SJCRH30 (cell line): ENCODE data around the gene TROAP. TPM values are rescaled to one million over a fixed set of nuclear protein-coding genes. Genes with fewer than 3 reads are reported as not detected.
"Not testable (repeated sequence)": the region's sequence is repeated elsewhere in the genome, so short reads cannot be mapped to it uniquely, and the experiment has no call there.

Experiments used
- DNase-seq, 2 experiments: peaks; one replicate each; pipeline ENCODE4 v3.0.0-alpha.2; 2015 to 2020
- H3K27ac ChIP-seq: fragments of 250-450 bp; sonication (Bioruptor Pico); 2 replicates; pipeline ENCODE4 v1.5.1; 2020; ENCODE audit warnings: mild to moderate bottlenecking, moderate library complexity
- H3K27me3 ChIP-seq: fragments of 250-450 bp; sonication (Bioruptor Pico); 2 replicates; pipeline ENCODE4 v1.5.1; 2020; ENCODE audit warnings: mild to moderate bottlenecking, moderate library complexity
- H3K36me3 ChIP-seq: fragments of 250-450 bp; sonication (Bioruptor Pico); 2 replicates; pipeline ENCODE4 v1.5.1; 2020; ENCODE audit warnings: mild to moderate bottlenecking, moderate library complexity
- H3K4me1 ChIP-seq: fragments of 250-450 bp; sonication (Bioruptor Pico); 2 replicates; pipeline ENCODE4 v1.5.1; 2020; ENCODE audit warnings: mild to moderate bottlenecking, moderate library complexity
- H3K4me3 ChIP-seq: fragments of 250-450 bp; sonication (Bioruptor Pico); 2 replicates; pipeline ENCODE4 v1.5.1; 2020; ENCODE audit warnings: mild to moderate bottlenecking, moderate library complexity
- H3K9me3 ChIP-seq: fragments of 250-450 bp; sonication (Bioruptor Pico); replicated peaks from 2 replicates; pipeline ENCODE4 v1.5.1; 2020; ENCODE audit warnings: mild to moderate bottlenecking, moderate library complexity
- total RNA-seq: library from RNA; depleted of rRNA; stranded (reverse); fragments of >200 nt; shearing (Covaris generic); gene quantifications from 2 replicates; pipeline ENCODE4 v1.2.3, GENCODE V29; 2014; rRNA removed

The TROAP gene
- 79.4 and 87.0 TPM in 2 replicates for total RNA-seq

DNA sequence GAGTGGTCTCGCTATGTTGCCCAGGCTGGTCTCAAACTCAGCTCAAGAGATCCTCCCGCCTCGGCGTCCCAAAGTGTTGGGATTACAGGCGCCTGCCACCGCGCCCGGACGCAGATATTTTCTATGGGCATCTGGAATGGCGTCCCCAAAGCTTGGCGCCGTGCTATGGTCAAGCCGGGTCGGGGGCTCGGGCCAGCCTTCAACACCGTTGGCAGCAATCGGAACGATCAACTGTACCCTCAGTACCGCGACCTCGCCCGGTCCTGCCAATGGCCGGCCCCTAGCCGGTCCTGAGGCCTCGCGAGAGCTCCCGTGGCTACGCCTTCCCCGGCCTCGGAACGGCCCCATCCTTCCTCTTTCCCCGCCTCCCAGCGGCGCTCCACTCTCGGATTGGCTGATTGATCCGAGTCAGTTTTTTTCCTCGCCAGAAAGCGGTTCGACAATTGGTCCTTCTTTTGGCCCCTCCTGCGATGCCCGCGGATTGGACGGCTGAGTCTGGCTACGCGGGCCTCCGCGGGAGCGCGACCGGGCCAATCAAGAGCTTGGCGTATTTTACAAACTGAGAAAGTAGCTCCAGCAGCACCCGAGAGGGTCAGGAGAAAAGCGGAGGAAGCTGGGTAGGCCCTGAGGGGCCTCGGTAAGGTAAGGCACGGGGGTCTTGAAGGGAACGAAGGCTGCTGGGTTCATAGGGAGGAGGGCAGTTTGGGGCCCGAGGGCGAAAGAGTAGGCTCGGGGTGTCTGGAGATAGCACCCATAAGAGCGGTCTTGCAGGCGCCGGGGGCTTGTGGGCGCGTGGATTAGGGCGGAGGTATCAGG is at the start of gene TROAP:
TSS of gene TROAP (plus strand) at position 548 of the 816 bp plus-strand sequence. CDS start 354 bp downstream, outside the sequence.
- peaks cover 10% of the 10 kb centered on the region; the same call in 1 of the 2 replicates for H3K4me1 ChIP-seq
- H3K4me3 ChIP-seq, result peak within 1 kb of the TSS; percentile 78
- no peaks in the 10 kb centered on the region for H3K9me3 ChIP-seq
- no peaks in the 10 kb centered on the region for H3K27me3 ChIP-seq
- peak within 1 kb of the TSS; percentile 67 for H3K27ac ChIP-seq
- H3K36me3 ChIP-seq, result peaks cover 16% of the 10 kb centered on the region
- DNase-seq, result peak; percentile 99 to 100

- H3K36me3 ChIP-seq, result peaks cover 28% of the 10 kb centered on the region
- no peak overlapping the region for H3K4me3 ChIP-seq
- DNase-seq, result no peak
- H3K27ac ChIP-seq, result no peak overlapping the region
- no peaks in the 10 kb centered on the region for H3K27me3 ChIP-seq
- H3K4me1 ChIP-seq, result peaks cover 13% of the 10 kb centered on the region
- no peaks in the 10 kb centered on the region for H3K9me3 ChIP-seq
Observed at GRCh38 chr12:49273726-49274395, 49.2 kb upstream of the TROAP start.

GRCh38 chr12:49274396-49275069 is 48.5 kb upstream of the TROAP start:
- Histone ChIP-seq H3K27me3 (no peaks in the 10 kb centered on the region), H3K4me1 (peaks cover 10% of the 10 kb centered on the region), H3K4me3 (no peak overlapping the region), H3K27ac (no peak overlapping the region), H3K9me3 (no peaks in the 10 kb centered on the region), H3K36me3 (peaks cover 28% of the 10 kb centered on the region)
- DNase-seq, result no peak

DNA sequence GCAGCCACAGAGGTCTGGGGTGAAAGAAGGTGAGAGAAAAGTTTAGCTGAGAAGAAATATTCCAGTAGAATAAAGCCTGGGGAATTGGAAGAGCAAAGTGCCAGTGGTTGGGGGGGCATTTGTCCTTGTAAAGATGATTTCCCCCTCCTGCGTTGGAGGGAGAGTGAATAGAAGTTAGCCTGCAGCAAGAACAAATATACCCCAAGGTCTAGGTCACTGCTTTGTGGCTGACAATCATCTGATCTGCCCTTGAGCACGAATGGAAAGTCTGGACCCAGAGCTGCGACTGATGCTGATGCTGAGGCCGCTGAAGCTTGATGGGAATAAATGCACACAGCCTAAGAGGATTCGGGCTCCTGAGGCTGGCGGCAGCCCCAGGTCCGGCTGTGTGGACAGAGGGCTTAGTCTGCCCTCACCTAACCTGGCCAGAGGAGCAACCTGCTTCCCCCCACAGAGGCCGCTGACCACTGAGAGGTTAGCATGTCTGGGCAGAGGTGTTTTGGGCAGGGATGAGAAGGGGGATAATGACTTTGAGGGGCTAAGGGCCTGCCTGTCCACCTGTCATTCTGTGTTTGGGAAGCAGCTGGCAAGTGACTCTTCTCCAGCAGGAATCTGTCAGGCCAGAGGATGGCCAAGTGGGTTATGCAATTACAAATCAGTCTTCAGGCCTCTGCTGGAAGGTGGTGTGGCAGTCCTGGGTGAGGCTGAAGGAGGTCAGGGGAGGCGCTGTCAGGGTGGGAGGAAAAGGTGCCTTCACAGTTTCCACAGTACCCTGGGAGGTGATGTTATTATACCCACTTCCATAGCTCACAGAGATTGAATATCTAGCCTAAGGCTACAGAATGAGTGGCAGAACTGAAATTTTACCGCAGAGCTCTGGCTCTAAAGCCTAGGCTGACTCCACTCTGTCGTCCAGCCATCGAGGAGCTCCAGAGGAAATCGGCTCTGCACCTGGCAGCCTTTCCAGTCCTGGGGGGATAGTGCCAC is 46.5 kb upstream of the TROAP start:
- Histone ChIP-seq H3K4me1 (peaks cover 13% of the 10 kb centered on the region), H3K9me3 (no peaks in the 10 kb centered on the region), H3K27ac (no peak overlapping the region), H3K36me3 (peaks cover 8% of the 10 kb centered on the region), H3K4me3 (no peak overlapping the region), H3K27me3 (no peaks in the 10 kb centered on the region)
- DNase-seq, result peak in 1 of 2 experiments; percentile 49

DNA sequence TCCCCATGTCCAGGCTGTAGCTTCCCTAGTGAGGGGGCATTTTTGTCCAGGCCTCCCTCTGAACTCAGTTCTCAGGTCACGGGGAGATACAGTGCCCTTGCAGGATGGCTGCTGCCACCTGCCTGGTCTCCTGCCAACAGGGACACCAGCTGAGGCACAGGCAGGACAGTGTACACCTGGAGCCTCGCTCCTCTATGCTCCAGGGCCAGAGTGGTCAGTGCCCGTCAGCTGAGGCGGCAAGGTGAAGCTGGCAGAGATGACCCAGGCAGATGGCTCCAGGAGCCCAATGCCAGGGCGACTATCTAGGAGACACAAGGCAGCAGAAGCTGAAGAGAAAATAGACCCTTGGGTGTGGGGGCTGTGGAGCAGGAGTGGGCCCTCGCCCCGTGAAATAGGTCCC is 45.6 kb upstream of the TROAP start:
- Histone ChIP-seq H3K4me3 (no peak overlapping the region), H3K27me3 (no peaks in the 10 kb centered on the region), H3K4me1 (peaks cover 13% of the 10 kb centered on the region), H3K27ac (no peak overlapping the region), H3K36me3 (peaks cover 4% of the 10 kb centered on the region; the same call in 1 of the 2 replicates), H3K9me3 (no peaks in the 10 kb centered on the region)
- no peak for DNase-seq

DNA sequence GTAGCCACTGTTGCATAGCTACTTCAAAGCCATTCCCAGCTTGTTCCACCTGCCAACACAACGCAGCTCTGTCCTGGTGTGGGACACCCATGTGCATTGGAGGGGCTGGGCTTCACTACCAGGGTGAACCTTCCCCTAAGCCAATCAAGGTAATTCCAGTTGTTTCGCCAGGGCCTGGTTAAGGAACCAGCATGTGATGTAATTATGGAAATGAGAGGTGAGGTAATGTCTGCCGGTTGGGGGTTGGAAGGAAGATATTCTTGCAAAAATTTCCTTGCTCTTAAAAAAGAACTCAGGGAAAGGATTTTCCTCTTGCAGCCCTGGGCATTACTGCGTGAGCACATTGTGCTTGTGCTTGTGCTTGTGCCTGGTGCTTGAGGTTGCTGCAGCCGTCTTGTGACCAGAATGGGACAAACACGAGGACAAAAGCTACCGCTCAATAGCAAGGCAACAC is 43.3 kb upstream of the TROAP start:
- Histone ChIP-seq H3K9me3 (no peaks in the 10 kb centered on the region), H3K36me3 (no peaks in the 10 kb centered on the region), H3K27ac (no peak overlapping the region), H3K27me3 (no peaks in the 10 kb centered on the region), H3K4me3 (no peak overlapping the region), H3K4me1 (peaks cover 22% of the 10 kb centered on the region)
- DNase-seq, result peak in 1 of 2 experiments; percentile 33

DNA sequence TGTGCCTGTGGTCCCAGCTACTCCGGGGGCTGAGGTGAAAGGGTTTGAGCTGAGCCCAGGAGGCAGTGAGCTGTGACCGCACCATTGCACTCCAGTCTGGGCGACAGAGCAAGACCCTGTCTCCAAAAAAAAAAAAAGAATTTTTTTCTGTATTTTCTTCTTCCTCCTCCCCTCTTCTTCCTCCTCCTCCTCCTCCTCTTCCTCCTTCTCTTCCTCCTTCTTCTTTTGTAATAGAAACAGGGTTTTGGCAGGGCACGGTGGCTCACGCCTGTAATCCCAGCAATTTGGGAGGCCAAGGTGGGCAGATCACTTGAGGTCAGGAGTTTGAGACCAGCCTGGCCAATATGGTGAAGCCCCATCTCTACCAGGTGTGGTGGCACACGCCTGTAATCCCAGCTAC is 42.5 kb upstream of the TROAP start:
- H3K4me3 ChIP-seq, H3K36me3 ChIP-seq, H3K27me3 ChIP-seq, H3K27ac ChIP-seq, DNase-seq, H3K9me3 ChIP-seq: not testable (repeated sequence)
- H3K4me1 ChIP-seq, result peaks cover 22% of the 10 kb centered on the region

DNA sequence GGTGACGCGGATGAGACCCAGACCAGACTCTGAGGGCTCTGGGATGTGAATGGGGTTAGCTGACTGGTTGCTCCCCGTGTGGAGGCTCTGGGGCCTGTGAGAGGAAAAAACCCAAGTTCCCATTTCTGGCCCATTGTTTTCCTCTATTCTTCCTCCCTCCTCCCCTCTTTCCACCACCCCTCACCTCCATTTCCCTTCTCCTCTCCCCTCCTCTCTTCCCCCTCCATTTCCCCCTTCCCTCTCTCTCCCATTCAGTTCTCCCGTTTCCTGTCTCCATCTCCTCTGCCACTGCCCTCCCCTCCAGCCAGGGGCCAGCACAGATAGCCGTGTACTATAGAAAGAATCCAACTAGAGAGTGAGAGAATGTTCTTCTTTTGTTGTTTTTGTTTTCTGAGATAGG is 40.8 kb upstream of the TROAP start:
- Histone ChIP-seq H3K9me3 (no peaks in the 10 kb centered on the region), H3K27ac (no peak overlapping the region), H3K4me1 (peaks cover 13% of the 10 kb centered on the region), H3K4me3 (no peak overlapping the region), H3K36me3 (no peaks in the 10 kb centered on the region), H3K27me3 (no peaks in the 10 kb centered on the region)
- no peak for DNase-seq

GRCh38 chr12:49282740-49283375 is 40.2 kb upstream of the TROAP start:
- DNase-seq, H3K4me3 ChIP-seq, H3K9me3 ChIP-seq, H3K27me3 ChIP-seq, H3K27ac ChIP-seq, H3K36me3 ChIP-seq: not testable (repeated sequence)
- peaks cover 13% of the 10 kb centered on the region for H3K4me1 ChIP-seq

- Histone ChIP-seq H3K27ac (peak overlapping the region; percentile 45), H3K36me3 (no peaks in the 10 kb centered on the region)
- DNase-seq, result peak; percentile 58 to 67
Observed at GRCh38 chr12:49283541-49284429, 39.3 kb upstream of the TROAP start.

GRCh38 chr12:49284672-49285071 is 38.4 kb upstream of the TROAP start:
- Histone ChIP-seq H3K4me3 (no peak overlapping the region), H3K27ac (no peak overlapping the region), H3K27me3 (no peaks in the 10 kb centered on the region), H3K9me3 (no peaks in the 10 kb centered on the region), H3K36me3 (no peaks in the 10 kb centered on the region), H3K4me1 (peaks cover 10% of the 10 kb centered on the region; the same call in 1 of the 2 replicates)
- DNase-seq, result no peak

More at GRCh38 chr12:49283541-49284429, 39.3 kb upstream of the TROAP start:
- Histone ChIP-seq H3K4me1 (peaks cover 13% of the 10 kb centered on the region; the same call in 1 of the 2 replicates), H3K27me3 (no peaks in the 10 kb centered on the region), H3K4me3 (peak overlapping the region; percentile 26; the same call in 1 of the 2 replicates), H3K9me3 (no peaks in the 10 kb centered on the region)

GRCh38 chr12:49287876-49288275 is 35.2 kb upstream of the TROAP start:
- Histone ChIP-seq H3K9me3 (no peaks in the 10 kb centered on the region), H3K27me3 (no peaks in the 10 kb centered on the region), H3K4me1 (peaks cover 6% of the 10 kb centered on the region; the same call in 1 of the 2 replicates), H3K36me3 (no peaks in the 10 kb centered on the region), H3K4me3 (no peak overlapping the region), H3K27ac (no peak overlapping the region)
- no peak for DNase-seq
